Activated CD4-positive, alpha-beta memory T cell treated with anti-CD3 and anti-CD28 coated beads for 36 hours (primary cell): ENCODE measurements around the gene TSKU. TPM values are rescaled to one million over a fixed set of nuclear protein-coding genes. Genes with fewer than 3 reads are reported as not detected.

Experiments
- CTCF ChIA-PET: fragments of 350-600 bp; sonication (Branson Sonifier 250); formaldehyde crosslinking; loops from one replicate; lab custom pipeline; 2021; ENCODE audit warnings: antibody characterized with exemption, inconsistent platforms; lab: Charles Lee
- POLR2A ChIA-PET: fragments of 350-600 bp; sonication (Branson Sonifier 250); formaldehyde crosslinking; loops from one replicate; lab custom pipeline; 2021; ENCODE audit warnings: antibody characterized with exemption; lab: Charles Lee
- DNase-seq: peaks from one replicate; pipeline ENCODE4 v3.0.0-alpha.2; 2020
- H3K27ac Mint-ChIP-seq: one replicate; pipeline ENCODE4 v1.8.0; 2021; ENCODE audit warnings: mixed read lengths
- H3K27me3 Mint-ChIP-seq: one replicate; pipeline ENCODE4 v1.8.0; 2021; ENCODE audit warnings: mixed read lengths
- H3K36me3 Mint-ChIP-seq: one replicate; pipeline ENCODE4 v1.8.0; 2021; ENCODE audit warnings: mixed read lengths
- H3K4me1 Mint-ChIP-seq: one replicate; pipeline ENCODE4 v1.8.0; 2021; ENCODE audit warnings: low read depth, mixed read lengths
- H3K4me3 Mint-ChIP-seq: one replicate; pipeline ENCODE4 v1.8.0; 2021; ENCODE audit warnings: mild to moderate bottlenecking, mixed read lengths
- H3K9me3 Mint-ChIP-seq: one replicate; pipeline ENCODE4 v1.8.0; 2021; ENCODE audit warnings: mixed read lengths
- intact Hi-C: fragments of 100-400 bp; cut with micrococcal nuclease; formaldehyde crosslinking; loops from one replicate; pipeline ENCODE4 v1.15.1; 2023
- total RNA-seq, 2 experiments: library from RNA; stranded (reverse); gene quantifications; one replicate each; pipeline ENCODE4 v1.2.3, GENCODE V29; 2021

The TSKU gene
- total RNA-seq, 2 experiments from 2014 or later: 3.8 to 3.9 TPM

DNA sequence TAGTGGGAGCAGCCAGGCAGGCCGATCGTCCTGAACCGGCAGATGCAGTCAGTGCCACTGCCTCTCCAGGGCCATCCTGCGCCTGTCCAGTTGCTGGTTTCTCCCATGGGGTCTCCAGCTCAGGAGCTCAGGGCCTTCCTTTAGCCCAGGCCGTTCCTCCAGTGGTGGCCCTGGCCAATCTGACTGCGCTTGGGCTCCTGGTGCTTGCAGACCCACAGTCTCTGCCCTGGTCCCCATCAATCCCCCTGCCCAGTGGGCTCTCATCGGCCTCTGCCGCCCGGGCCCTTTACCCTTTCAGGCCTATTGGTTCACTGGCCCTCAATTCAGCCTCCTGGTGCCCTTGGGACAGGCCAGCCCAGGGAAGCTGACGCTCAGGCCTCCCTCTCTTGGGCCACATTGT, 29.2 kb upstream of the TSKU start:
- Mint-ChIP-seq H3K4me3 (no peak overlapping the region), H3K36me3 (no peaks in the 10 kb centered on the region), H3K9me3 (no peaks in the 10 kb centered on the region), H3K4me1 (no peaks in the 10 kb centered on the region), H3K27ac (no peak overlapping the region), H3K27me3 (peaks cover 2% of the 10 kb centered on the region)
- intact Hi-C loops: no loop called here
- ChIA-PET CTCF (interaction anchor here (0.7 kb wide), 1 partner anchor 11 kb away, joined by 4 read pairs; no protein-coding TSS in a partner anchor), POLR2A (no interaction called here)
- no peak for DNase-seq

DNA sequence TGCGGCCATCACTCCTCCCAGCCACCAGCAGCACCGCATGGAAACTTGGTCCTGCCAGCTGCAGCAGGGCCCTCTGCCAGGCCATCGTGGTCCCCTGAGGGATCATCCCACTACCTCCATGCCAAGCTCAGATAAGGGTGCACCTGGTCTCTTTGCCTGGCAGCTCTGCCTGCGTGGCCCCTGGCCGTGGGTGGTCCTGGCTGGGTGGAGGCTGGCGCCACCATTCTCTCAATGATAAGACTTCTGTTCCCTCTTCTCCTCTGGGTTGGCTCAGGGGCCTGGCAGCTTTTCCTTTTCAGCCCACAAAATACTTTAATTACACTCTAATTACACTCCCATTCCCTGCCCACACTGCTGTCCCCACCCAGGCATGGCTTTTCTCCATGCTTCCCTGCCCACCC, 26.8 kb upstream of the TSKU start:
- H3K4me1 Mint-ChIP-seq: no peaks in the 10 kb centered on the region
- no peak overlapping the region for H3K27ac Mint-ChIP-seq
- intact Hi-C loops: no loop called here
- ChIA-PET CTCF (interaction anchor here (1.1 kb wide), 1 partner anchor 22 kb away, joined by 5 read pairs; no protein-coding TSS in a partner anchor), POLR2A (no interaction called here)
- DNase-seq: no peak
- no peak overlapping the region for H3K4me3 Mint-ChIP-seq
- peaks cover 2% of the 10 kb centered on the region for H3K27me3 Mint-ChIP-seq
- no peaks in the 10 kb centered on the region for H3K9me3 Mint-ChIP-seq
- no peaks in the 10 kb centered on the region for H3K36me3 Mint-ChIP-seq

- CTCF ChIA-PET: no interaction called here
Observed at GRCh38 chr11:76758311-76758710, 24.8 kb upstream of the TSKU start.

GRCh38 chr11:76759092-76759491, 24.1 kb upstream of the TSKU start:
- ChIA-PET POLR2A (no interaction called here), CTCF (no interaction called here)
- Mint-ChIP-seq H3K4me1 (no peaks in the 10 kb centered on the region), H3K36me3 (no peaks in the 10 kb centered on the region), H3K9me3 (no peaks in the 10 kb centered on the region), H3K27me3 (no peaks in the 10 kb centered on the region), H3K27ac (no peak overlapping the region), H3K4me3 (no peak overlapping the region)
- no peak for DNase-seq
- intact Hi-C loops: no loop called here

More at GRCh38 chr11:76758311-76758710, 24.8 kb upstream of the TSKU start:
- Mint-ChIP-seq H3K27me3 (no peaks in the 10 kb centered on the region), H3K4me1 (no peaks in the 10 kb centered on the region), H3K9me3 (no peaks in the 10 kb centered on the region), H3K36me3 (no peaks in the 10 kb centered on the region), H3K27ac (no peak overlapping the region), H3K4me3 (no peak overlapping the region)
- POLR2A ChIA-PET: no interaction called here
- intact Hi-C loops: no loop called here
- DNase-seq: no peak

DNA sequence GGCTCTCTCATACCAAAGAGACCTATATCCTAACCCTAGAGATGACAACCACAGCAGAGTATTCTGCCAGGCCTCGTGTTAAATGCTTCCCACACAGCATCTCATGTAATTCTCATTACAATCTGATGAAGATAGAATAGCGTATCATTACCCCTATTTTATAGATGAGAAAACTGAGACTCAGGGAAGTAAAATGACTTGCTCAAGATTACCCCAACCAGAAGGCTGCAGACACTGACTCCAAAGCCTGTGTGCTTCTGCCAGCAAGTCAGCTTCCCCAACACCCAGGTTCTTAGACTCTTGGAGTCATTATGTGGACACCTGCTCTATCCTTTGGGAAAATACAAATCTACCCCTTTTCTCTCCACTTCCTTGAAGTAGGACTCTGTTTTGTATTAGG, 23.6 kb upstream of the TSKU start:
- ChIA-PET POLR2A (no interaction called here), CTCF (no interaction called here)

GRCh38 chr11:76760236-76760635, 22.9 kb upstream of the TSKU start:
- no peak for DNase-seq
- CTCF ChIA-PET: interaction anchor here (0.6 to 1.0 kb wide), 2 partner anchors 18 to 26 kb away, joined by 3 read pairs; no protein-coding TSS in a partner anchor
- no peaks in the 10 kb centered on the region for H3K9me3 Mint-ChIP-seq
- H3K4me1 Mint-ChIP-seq: no peaks in the 10 kb centered on the region
- intact Hi-C loops: no loop called here
- POLR2A ChIA-PET: no interaction called here
- H3K27ac Mint-ChIP-seq: no peak overlapping the region
- no peaks in the 10 kb centered on the region for H3K27me3 Mint-ChIP-seq
- no peak overlapping the region for H3K4me3 Mint-ChIP-seq
- no peaks in the 10 kb centered on the region for H3K36me3 Mint-ChIP-seq

More for the DNA sequence above, 23.6 kb upstream of the TSKU start:
- Mint-ChIP-seq H3K9me3 (no peaks in the 10 kb centered on the region), H3K4me1 (no peaks in the 10 kb centered on the region), H3K27me3 (no peaks in the 10 kb centered on the region), H3K4me3 (no peak overlapping the region), H3K36me3 (no peaks in the 10 kb centered on the region), H3K27ac (no peak overlapping the region)
- intact Hi-C loops: no loop called here
- no peak for DNase-seq

DNA sequence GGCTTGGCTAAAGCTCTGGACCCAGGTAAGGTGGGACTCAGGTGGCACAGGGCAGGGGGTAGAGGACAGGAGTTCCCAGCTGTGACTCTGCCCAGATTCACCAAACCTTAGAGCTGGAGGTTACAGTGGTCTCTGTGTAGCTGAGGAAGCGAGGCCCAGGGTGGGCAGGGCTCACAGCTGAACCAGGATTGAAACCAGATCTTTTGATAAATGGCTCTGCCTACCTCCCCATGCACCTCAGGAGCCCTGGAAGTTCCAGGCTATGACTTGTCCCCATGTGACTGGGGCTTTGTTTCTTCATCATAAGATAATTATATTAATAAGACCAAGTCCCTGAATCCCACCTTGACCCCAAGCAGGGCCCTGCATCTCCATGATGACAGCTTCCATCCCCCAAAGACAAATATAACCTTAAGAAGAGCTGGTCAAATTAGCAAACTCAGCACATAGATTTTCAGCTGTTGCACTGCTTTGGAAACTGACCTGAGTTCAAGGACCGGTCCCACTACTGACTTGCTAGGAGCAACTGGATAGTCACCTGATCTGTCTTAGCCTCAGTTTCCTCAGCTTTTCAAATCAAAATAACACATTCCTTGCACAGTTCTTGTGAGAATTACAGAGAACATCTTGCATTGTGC, 21.3 kb upstream of the TSKU start:
- Mint-ChIP-seq H3K4me1 (no peaks in the 10 kb centered on the region), H3K27me3 (no peaks in the 10 kb centered on the region), H3K36me3 (no peaks in the 10 kb centered on the region), H3K4me3 (no peak overlapping the region), H3K9me3 (no peaks in the 10 kb centered on the region), H3K27ac (no peak overlapping the region)
- no peak for DNase-seq
- intact Hi-C loops: no loop called here
- ChIA-PET CTCF (interaction anchor here (0.9 kb wide), 1 partner anchor 28 kb away, joined by 3 read pairs; no protein-coding TSS in a partner anchor), POLR2A (no interaction called here)

- no peak for DNase-seq
- ChIA-PET POLR2A (no interaction called here), CTCF (no interaction called here)
- Mint-ChIP-seq H3K27me3 (no peaks in the 10 kb centered on the region), H3K27ac (no peak overlapping the region), H3K36me3 (no peaks in the 10 kb centered on the region), H3K4me1 (peaks cover 3% of the 10 kb centered on the region), H3K4me3 (no peak overlapping the region), H3K9me3 (no peaks in the 10 kb centered on the region)
- intact Hi-C loops: no loop called here
Observed at GRCh38 chr11:76762356-76762752, 20.8 kb upstream of the TSKU start.

GRCh38 chr11:76762867-76763572, 20.1 kb upstream of the TSKU start:
- intact Hi-C loops: no loop called here
- Mint-ChIP-seq H3K36me3 (no peaks in the 10 kb centered on the region), H3K27ac (no peak overlapping the region), H3K4me1 (peaks cover 10% of the 10 kb centered on the region), H3K27me3 (no peaks in the 10 kb centered on the region), H3K9me3 (no peaks in the 10 kb centered on the region), H3K4me3 (no peak overlapping the region)
- POLR2A ChIA-PET: no interaction called here
- no peak for DNase-seq
- CTCF ChIA-PET: no interaction called here

DNA sequence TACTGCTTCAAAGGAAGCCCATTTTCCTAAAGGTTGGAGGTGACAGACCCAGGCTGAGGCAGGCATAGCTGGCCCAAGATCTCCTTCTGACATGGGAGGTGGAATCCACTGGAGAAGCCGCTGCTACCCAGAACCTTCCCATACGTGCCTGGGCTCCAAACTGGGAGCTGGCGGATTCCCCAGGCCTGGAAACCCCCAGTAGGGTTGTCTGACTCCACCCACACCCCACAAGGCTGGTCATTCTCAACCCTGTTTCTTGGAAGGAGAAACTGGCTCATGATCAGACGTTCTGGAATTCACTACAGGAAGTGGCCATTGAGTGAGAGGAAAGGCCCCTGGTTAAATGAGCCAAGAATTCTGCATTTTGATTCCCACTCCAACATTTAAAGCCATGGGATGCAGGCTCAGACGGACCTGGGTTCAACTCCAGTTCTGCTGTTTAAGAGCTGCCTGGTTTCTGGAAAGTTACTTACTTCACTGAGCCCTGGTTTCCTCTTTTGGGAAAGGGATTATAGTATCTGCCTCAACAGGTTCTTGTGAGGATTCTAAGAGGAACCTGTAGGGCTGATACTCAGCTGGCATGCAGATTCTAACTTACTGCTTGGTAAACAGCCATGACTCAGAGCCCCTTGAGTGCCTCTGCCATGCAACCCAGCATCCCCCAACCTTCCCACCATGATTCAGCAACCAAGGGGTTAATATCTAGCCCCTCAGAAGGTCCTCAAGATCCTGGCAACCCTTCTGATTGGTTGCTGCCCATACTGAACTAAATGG, 19.4 kb upstream of the TSKU start:
- Mint-ChIP-seq H3K4me1 (peaks cover 17% of the 10 kb centered on the region), H3K9me3 (no peaks in the 10 kb centered on the region), H3K4me3 (no peak overlapping the region), H3K36me3 (no peaks in the 10 kb centered on the region), H3K27me3 (no peaks in the 10 kb centered on the region), H3K27ac (no peak overlapping the region)
- intact Hi-C loops: no loop called here
- no peak for DNase-seq
- POLR2A ChIA-PET: no interaction called here
- CTCF ChIA-PET: interaction anchor here (1.0 kb wide), 1 partner anchor 35 kb away, joined by 3 read pairs; no protein-coding TSS in a partner anchor

GRCh38 chr11:76764941-76765665, 18.1 kb upstream of the TSKU start:
- H3K36me3 Mint-ChIP-seq: no peaks in the 10 kb centered on the region
- ChIA-PET POLR2A (interaction anchor here (0.6 kb wide), 2 partner anchors 290 to 1348 kb away, joined by 3 read pairs; no protein-coding TSS in a partner anchor), CTCF (interaction anchor here (0.7 to 1.5 kb wide), 2 partner anchors 35 to 154 kb away, joined by 3 read pairs; no protein-coding TSS in a partner anchor)
- H3K27ac Mint-ChIP-seq: no peak overlapping the region
- H3K9me3 Mint-ChIP-seq: no peaks in the 10 kb centered on the region
- intact Hi-C loops: no loop called here
- no peaks in the 10 kb centered on the region for H3K27me3 Mint-ChIP-seq
- no peak overlapping the region for H3K4me3 Mint-ChIP-seq
- peaks cover 19% of the 10 kb centered on the region for H3K4me1 Mint-ChIP-seq
- no peak for DNase-seq
